ENCODE measurements around the gene EGR4.
A peak's percentile ranks its signal among the peaks of the same experiment; 100 is the strongest.

Gene EGR4

DNA sequence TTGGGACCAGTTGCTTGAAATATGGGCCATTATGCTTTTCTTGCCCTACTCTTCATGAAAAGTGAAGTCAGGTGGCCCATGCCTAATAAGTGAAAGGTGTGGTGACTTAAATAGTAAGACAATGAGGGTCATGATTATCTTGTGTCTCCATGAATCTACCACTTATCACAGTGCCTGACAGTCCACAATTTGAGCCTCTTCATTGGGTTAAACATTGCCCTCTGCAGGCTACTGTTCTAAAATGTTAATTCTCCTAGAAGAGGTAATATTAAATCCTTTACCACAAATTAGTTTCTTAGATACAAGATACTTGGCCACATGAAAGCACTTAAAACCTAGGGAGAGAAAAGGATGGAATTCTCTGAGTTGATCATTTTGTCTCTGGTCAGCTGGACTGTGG, 4.0 kb downstream of the EGR4 start:
- DNase-seq, result no peak

DNA sequence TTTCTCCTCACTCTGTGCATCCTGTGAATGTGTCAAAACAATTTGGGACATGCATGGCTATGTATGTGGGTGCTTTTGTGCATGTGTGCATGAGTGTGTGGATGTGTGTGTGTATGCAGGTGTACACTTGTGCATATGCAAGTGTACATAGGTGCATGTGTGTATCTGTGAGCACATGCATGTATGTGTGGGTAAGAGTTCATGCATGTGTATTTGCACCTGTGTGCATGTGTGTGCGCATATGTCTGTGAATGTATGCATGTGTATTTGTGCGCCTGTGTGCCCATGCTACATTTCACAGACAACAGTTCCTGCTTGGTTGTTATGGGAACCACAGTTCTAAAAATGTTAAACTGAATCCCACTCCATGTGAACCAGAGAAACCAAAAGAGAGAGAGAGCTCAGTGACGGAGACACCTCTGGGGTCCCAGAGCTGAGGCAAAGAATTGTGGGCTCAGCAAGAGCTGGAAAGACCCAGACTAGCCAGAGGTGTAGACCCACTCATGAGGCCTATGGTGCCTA, 7.2 kb downstream of the EGR4 start:
- DNase-seq, result no peak

GRCh38 chr2:73285159-73285739, 8.1 kb downstream of the EGR4 start:
- no peak for DNase-seq

GRCh38 chr2:73284296-73285158, 8.8 kb downstream of the EGR4 start, which contains the start of gene FBXO41:
Gene FBXO41 (minus strand): TSS chr2:73284478. CDS start chr2:73269630, 14,848 bp downstream.
- DNase-seq, result peak; percentile 15 to 56

GRCh38 chr2:73283545-73284295, 9.6 kb downstream of the EGR4 start:
- no peak for DNase-seq

GRCh38 chr2:73282924-73283544, 10.3 kb downstream of the EGR4 start:
- no peak for DNase-seq

DNA sequence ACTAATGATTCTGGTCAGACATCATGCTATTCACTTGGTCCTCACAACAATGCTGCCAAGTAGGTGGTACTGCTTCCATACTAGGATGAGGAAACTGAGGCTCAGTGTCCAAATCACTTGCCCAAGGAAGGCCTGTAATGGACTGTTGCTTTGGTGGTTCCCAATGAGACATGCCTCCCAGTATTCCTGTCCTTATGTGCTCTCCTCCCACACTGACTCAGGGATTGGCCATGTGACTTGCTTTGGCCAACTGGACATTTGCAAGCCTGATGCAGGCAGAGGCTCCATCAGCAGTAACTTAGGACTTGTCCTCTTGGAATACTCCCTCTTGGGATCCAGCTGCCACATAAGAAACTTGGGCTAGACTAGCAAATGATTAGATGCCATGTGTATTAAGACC, 12.1 kb downstream of the EGR4 start:
- DNase-seq, result no peak

GRCh38 chr2:73279852-73280251, 13.5 kb downstream of the EGR4 start:
- no peak for DNase-seq

- DNase-seq, result no peak
Observed at GRCh38 chr2:73272270-73272669, 21.1 kb downstream of the EGR4 start.

GRCh38 chr2:73269686-73270465, 23.5 kb downstream of the EGR4 start:
- no peak for DNase-seq

- no peak for DNase-seq
Observed at GRCh38 chr2:73268830-73269685, 24.3 kb downstream of the EGR4 start.

DNA sequence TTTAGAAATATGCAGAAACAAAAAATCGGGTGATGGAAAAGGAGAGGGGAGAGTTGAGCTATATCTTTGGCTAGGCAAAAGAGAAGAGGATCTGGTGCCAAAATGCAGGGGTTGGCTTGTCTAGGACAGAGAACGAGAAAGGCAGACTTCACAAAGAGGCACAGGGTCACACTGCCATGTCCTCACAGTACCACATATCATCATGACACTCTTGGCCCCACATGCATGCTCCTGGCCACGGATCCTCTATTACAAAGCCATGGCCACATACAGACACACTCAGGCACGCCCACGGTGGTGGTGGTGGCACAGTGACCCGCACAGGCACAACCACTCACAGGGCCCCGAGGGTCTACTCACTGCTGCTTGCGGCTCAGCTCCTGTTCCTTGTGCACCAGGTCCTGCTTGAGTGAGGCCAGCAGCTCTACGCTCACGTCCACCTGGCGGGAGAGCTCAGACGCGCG, 24.9 kb downstream of the EGR4 start:
- no peak for DNase-seq

DNA sequence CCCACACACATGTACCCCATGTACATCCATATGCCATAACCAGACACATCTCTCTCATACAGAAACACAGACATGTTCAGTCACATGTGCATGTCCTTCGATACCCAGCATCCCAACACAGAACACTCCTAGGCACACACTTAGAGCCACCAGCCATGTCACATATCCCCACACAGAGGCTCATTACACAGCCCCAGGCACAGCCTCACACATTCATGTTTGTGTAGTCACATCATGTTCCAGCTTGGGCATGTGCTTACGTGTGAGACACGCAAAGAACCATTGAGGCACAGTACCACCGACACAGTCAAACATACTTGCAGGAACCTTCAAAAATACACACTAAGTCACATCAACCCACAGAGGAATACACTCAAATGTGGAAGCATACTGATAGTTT, 26.3 kb downstream of the EGR4 start:
- DNase-seq, result no peak

DNA sequence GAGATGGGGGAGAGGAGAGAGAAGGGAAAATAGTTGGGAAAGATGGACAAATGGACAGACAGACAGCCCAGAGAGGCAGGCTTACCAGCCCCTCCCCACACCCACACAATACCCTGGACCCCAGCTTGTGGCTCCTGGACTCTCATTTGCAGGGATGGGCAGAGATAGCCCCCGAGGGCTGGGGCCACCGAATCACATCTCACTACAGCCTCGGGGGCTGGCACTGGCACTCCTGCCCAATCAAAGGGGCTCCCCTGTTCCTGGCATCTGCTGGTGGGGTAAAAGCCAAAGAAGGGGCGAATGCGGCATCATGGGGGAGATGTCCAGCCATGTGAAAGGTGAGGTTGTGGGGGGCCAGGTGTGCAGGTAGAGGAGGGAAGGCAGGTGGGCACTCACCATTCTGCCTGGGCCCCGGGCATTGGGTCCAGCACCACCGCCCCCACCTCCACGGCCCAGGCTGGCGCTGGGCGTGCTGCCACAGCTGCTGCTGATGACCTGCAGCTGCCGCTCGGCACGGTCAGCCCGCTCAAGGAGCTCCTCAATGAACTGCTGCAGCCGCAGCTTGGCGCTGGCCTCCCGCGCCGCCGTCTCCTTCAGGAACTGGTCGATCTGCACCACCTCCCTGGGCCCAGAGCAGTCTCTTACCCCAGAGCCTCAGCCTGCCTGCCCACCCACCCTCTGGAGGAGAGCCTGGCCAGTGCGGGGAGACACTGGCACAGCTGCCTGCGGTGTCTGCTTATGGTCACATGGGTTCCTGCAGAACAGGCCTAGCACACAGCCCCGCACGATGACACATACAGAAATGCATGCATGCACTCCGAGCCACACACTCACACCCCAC, 27.1 kb downstream of the EGR4 start:
- DNase-seq, result no peak

- DNase-seq, result no peak
Observed at GRCh38 chr2:73265298-73266060, 27.9 kb downstream of the EGR4 start.

DNA sequence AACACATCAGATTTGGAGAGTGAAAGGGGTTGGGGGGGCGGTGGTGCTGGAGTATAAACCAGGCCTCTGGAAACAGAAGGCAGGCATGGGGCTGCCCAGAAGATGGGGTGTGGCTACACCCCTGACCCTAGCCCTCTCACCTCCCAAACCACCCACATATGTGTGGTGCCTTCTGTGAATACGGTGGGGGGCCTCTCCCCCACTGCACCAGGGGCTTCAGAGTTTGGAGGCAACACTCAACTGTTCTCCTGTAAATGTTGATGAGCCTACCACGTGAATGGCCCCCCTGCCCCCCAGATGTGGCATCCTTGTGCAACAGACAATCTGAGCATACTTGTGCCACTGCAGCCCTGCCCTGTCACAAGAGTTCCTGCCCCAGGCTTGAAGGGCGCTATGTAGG, 28.6 kb downstream of the EGR4 start:
- no peak for DNase-seq

GRCh38 chr2:73264332-73264606, 29.1 kb downstream of the EGR4 start:
- no peak for DNase-seq

DNA sequence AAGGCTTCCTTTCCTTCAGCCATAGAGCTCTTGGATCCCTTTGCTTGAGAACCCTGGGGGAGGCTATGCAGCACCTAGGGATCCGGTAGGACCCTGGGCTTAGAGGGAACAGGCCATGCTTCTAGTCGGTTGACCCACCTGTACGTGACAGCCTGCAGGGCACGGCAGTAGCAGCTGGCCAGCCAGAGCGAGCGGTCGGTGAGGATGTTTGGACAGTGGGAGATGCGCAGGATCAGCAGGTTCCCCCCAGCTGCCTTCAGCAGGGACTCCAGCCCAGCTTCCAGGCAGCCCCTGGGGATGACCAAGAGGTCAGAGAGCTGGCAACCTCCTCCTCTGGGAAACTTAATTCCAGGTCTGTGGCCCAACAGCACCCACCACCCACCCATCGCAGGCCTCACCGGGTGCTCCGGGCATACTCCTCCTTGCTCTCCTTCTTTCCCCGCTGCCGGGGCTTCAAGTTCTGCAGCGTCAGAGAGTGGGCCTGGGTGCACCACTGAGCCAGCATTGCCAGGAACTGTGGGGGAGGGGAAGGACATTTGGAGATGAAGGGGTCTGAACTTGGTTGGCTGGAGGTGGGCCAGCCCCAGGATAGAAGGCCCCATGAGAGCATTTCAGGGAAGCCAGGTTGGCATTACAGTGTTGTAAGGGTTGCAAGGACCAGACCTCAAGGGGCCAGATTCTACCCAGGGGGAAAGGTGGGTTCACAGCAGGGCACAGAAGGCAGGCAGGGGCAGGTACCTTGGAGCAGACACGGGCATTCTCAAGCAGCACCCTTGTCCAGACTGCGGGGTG, 29.6 kb downstream of the EGR4 start:
- no peak for DNase-seq

Measured in NCI-H446 (cell line).